G401.6 (cell line): ENCODE data around the gene ZNF593.

Experiments used
- FAIRE-seq: peaks from 2 replicates; lab custom pipeline; 2012; peaks lifted over from hg19 to GRCh38; lab: Jason Lieb, UNC

The ZNF593 gene

GRCh38 chr1:26210147-26210870 is 40.6 kb downstream of the ZNF593 start:
- no peak for FAIRE-seq

- no peak for FAIRE-seq
Observed at GRCh38 chr1:26212726-26213125, 43.0 kb downstream of the ZNF593 start.

- no peak for FAIRE-seq
Observed at GRCh38 chr1:26213335-26213905, 43.7 kb downstream of the ZNF593 start.

- no peak for FAIRE-seq
Observed at GRCh38 chr1:26215246-26215645, 45.5 kb downstream of the ZNF593 start.

- FAIRE-seq: no peak
Observed at GRCh38 chr1:26218906-26219494, 49.3 kb downstream of the ZNF593 start.
